Measurements from ENCODE around the gene CFAP61. TPM values are rescaled to one million over a fixed set of nuclear protein-coding genes. Genes with fewer than 3 reads are reported as not detected.

CFAP61 gene
- total RNA-seq, 4 donors from 2014 or later: 0.38 TPM; not detected in 3

DNA sequence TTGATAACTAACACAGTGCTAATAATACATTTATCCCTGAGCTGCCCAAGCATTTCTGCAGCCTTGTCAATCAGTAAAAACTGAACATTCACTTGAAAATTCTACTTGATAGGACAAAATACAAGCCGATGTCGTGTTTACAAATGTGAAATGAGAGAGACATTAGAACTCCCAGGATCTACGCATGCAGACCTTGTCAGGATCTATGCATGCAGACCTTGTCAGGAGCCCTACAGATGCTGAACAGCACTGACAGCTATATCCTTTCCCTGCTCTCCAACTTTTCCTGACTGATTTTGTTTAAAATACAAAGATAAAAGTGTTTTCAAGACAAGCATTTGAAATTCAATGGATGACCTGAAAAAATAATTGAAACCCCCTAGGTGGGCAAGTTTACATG lies 344.5 kb downstream of the CFAP61 start:
- no peak for TF ChIP-seq POLR2A (IDR thresholded peaks at IDR 0.05)
- TF ChIP-seq, protein P1, sequence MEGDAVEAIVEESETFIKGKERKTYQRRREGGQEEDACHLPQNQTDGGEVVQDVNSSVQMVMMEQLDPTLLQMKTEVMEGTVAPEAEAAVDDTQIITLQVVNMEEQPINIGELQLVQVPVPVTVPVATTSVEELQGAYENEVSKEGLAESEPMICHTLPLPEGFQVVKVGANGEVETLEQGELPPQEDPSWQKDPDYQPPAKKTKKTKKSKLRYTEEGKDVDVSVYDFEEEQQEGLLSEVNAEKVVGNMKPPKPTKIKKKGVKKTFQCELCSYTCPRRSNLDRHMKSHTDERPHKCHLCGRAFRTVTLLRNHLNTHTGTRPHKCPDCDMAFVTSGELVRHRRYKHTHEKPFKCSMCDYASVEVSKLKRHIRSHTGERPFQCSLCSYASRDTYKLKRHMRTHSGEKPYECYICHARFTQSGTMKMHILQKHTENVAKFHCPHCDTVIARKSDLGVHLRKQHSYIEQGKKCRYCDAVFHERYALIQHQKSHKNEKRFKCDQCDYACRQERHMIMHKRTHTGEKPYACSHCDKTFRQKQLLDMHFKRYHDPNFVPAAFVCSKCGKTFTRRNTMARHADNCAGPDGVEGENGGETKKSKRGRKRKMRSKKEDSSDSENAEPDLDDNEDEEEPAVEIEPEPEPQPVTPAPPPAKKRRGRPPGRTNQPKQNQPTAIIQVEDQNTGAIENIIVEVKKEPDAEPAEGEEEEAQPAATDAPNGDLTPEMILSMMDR (IDR thresholded peaks at IDR 0.05): no peak
- H3K27ac ChIP-seq: no peak overlapping the region
- intact Hi-C loops (cut with DNase I): no loop called here
- peaks cover 2 to 50% (median 7%) of the 10 kb centered on the region in 3 donors for H3K36me3 ChIP-seq
- DNase-seq: no peak
- H3K9me3 ChIP-seq: no peaks in the 10 kb centered on the region
- WGBS, 2 donors: 80 to 100% methylated on average over 3 of the region's 3 CpGs
- H3K27me3 ChIP-seq: no peaks in the 10 kb centered on the region
- H3K4me1 ChIP-seq: no peaks in the 10 kb centered on the region
- no peak overlapping the region for H3K4me3 ChIP-seq

DNA sequence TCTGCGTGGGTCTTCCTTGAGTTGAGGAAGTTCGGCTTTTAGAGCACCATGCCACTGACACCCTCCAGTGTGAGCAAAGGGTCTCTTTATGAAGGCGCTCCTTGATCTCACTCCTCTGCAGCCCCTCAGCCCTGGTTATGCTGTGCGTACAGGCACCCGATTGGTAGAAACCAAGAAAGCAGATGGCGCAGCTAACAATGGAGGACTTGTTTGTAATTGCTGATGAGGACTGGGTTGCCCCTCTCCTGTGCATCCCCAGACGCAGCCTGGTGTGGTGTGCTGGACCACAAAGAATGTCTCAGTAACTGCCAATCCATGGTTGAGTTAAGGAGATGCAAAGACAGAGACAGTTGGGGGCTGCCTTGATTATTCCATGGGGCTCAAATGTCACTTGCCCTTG lies 345.8 kb downstream of the CFAP61 start:
- intact Hi-C loops (cut with DNase I): no loop called here
- Histone ChIP-seq H3K27ac (no peak overlapping the region), H3K4me1 (no peaks in the 10 kb centered on the region), H3K27me3 (no peaks in the 10 kb centered on the region), H3K9me3 (no peaks in the 10 kb centered on the region), H3K4me3 (no peak overlapping the region), H3K36me3 (peaks cover 0 to 50% (median 0%) of the 10 kb centered on the region in 3 donors)
- TF ChIP-seq, protein P1 (IDR thresholded peaks at IDR 0.05): no peak
- TF ChIP-seq POLR2A (IDR thresholded peaks at IDR 0.05): no peak
- no peak for DNase-seq
- 100% methylated on average over 1 of the region's 7 CpGs; no CpG with 5 or more reads in 1 of the 2 donors for WGBS, 2 donors

DNA sequence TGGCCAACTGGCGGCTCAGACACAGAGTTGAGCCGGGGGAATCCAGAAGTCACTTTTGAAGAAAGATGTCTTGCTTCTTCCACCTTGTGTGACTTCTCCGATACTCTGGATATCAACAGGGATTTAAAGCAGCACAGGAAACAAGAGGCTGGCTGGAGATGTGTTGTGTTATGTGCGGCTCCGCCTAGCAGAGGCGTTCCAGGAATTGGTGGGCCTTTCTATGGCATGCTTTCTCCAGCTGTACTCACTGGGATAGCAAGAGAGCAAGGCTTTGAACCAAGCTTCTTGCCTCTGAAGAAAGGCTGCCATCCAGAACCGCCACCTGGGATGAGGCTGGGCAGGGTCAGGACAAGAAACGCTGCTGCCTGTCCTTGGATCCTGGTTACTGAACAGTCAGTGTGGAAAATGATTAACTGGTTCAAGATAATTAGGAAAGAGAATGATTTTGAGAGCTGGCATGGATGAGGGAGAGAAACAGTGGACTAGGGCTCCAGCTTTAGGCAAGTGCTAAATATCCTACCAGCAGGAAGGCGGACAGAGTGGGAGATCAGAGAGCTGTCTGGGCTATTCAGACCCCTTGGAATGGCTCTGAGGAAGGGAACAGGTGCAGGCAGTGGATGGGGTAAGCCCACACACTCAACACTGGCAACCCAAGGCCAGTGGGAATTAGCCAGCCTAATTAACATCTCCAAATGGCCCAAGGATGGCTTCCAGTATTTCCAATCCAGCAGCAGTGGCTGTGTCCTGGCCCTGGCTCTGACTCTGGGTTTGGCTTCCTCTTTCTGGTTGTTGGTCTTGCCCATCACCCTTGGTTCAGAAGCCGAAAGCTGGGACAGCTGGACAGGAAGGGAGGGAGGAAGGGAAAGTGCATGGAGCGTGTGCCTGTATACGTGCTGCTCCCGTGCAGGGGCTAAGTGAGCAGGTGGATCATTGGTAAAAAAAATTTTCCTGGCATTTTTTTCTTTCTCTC lies 347.5 kb downstream of the CFAP61 start:
- WGBS, 2 donors: 80 to 87% methylated on average over 9 to 13 of the region's 13 CpGs

DNA sequence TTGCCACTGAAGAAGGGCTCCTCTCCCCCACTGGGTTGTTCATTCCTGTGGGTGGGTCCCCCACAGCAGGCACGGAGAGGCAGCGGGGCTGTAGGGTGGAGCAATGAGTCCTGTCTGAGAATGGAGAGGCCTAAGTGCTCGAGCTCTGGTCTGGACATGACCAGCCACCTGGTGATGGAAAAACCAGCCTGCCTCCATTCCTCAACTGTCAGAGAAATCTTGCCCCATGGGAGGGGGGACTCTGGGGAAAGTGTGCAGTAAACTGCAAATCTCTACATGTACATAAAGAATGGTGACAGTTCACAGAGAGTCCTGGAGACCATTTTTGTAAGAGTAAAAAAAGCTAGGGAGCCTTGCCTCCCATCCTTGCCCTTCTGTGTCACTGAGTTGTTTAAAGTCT lies 349.7 kb downstream of the CFAP61 start:
- Histone ChIP-seq H3K9me3 (no peaks in the 10 kb centered on the region), H3K36me3 (peaks cover 0 to 29% (median 0%) of the 10 kb centered on the region in 3 donors), H3K27me3 (no peaks in the 10 kb centered on the region), H3K27ac (no peak overlapping the region), H3K4me1 (no peaks in the 10 kb centered on the region), H3K4me3 (no peak overlapping the region)
- no peak for DNase-seq
- WGBS, 2 donors: 86% methylated on average over 1 of the region's 3 CpGs; no CpG with 5 or more reads in 1 of the 2 donors
- intact Hi-C loops (cut with DNase I): no loop called here
- no peak for TF ChIP-seq POLR2A (IDR thresholded peaks at IDR 0.05)
- TF ChIP-seq, protein P1 (IDR thresholded peaks at IDR 0.05): no peak

More for the DNA sequence above, 347.5 kb downstream of the CFAP61 start:
- Histone ChIP-seq H3K4me3 (no peak overlapping the region), H3K27me3 (no peaks in the 10 kb centered on the region), H3K36me3 (peaks cover 0 to 45% (median 0%) of the 10 kb centered on the region in 3 donors), H3K4me1 (no peaks in the 10 kb centered on the region), H3K27ac (no peak overlapping the region), H3K9me3 (no peaks in the 10 kb centered on the region)
- TF ChIP-seq, protein P1 (IDR thresholded peaks at IDR 0.05): no peak
- TF ChIP-seq POLR2A (IDR thresholded peaks at IDR 0.05): no peak
- intact Hi-C loops (cut with DNase I): no loop called here
- DNase-seq: no peak

DNA sequence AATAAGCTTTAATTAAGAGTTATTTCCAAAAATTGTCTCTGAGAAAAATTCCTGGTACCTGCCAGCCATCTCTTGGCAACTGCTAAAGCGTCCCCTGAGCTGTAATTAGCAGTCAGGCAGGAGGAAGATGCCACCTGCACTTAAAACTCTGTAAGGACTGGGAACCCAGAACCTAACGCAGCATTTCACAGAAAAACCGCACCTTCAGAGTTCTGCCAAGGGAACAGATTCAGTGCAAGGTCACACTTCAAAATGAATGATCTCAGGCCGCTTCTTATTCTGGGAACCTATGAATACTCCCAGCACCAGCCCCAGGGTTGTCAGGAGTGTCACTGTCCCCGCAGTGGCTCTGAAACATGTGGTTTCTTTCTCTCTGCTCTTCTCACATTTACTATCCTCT lies 352.3 kb downstream of the CFAP61 start:
- peaks cover 0 to 33% (median 5%) of the 10 kb centered on the region in 3 donors for H3K36me3 ChIP-seq
- no peak for TF ChIP-seq POLR2A (IDR thresholded peaks at IDR 0.05)
- TF ChIP-seq, protein P1 (IDR thresholded peaks at IDR 0.05): no peak
- DNase-seq: no peak
- 88 to 97% methylated on average over 5 of the region's 5 CpGs for WGBS, 2 donors
- no peak overlapping the region for H3K4me3 ChIP-seq
- intact Hi-C loops (cut with DNase I): no loop called here
- H3K4me1 ChIP-seq: no peaks in the 10 kb centered on the region
- no peaks in the 10 kb centered on the region for H3K9me3 ChIP-seq
- no peak overlapping the region for H3K27ac ChIP-seq
- no peaks in the 10 kb centered on the region for H3K27me3 ChIP-seq
